Ammon's horn (tissue), 1 donor: ENCODE measurements around the gene TRAPPC3.

Experiments
- DNase-seq: peaks from one replicate; pipeline ENCODE4 v3.0.0-alpha.2; 2016; ENCODE audit warnings: low spot score

Gene TRAPPC3

DNA sequence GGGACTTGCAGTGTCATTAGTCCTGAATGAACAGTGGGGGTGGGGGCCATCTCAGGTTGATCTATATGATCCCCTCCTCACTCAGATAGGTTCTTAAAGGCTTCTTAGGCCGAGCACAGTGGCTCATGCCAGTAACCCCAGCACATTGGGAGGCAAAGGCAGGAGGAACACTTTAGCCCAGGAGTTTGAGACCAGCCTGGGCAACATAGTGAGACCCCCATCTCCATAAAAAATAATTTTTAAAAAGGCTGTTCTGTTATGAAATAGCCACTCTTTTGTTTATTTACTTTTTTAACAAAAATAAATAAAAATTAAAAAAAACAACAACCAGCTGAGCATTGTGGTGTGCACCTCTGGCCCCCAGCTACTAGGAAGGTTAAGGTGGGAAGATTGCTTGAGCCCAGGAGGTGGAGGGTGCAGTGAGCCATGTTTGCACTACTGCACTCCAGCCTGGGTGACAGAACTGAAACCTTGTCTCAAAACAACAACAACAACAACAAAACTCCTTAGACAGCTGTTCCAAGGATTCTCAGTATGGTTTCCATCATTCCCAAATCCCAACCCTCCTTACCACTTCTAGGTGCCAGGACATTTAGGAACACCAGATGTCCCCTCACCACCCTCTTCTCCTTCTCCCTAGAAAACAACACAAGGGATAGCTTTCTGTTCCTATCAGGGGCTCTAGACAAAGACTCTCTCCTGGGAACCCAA, 2.0 kb upstream of the TRAPPC3 start:
- DNase-seq: no peak

DNA sequence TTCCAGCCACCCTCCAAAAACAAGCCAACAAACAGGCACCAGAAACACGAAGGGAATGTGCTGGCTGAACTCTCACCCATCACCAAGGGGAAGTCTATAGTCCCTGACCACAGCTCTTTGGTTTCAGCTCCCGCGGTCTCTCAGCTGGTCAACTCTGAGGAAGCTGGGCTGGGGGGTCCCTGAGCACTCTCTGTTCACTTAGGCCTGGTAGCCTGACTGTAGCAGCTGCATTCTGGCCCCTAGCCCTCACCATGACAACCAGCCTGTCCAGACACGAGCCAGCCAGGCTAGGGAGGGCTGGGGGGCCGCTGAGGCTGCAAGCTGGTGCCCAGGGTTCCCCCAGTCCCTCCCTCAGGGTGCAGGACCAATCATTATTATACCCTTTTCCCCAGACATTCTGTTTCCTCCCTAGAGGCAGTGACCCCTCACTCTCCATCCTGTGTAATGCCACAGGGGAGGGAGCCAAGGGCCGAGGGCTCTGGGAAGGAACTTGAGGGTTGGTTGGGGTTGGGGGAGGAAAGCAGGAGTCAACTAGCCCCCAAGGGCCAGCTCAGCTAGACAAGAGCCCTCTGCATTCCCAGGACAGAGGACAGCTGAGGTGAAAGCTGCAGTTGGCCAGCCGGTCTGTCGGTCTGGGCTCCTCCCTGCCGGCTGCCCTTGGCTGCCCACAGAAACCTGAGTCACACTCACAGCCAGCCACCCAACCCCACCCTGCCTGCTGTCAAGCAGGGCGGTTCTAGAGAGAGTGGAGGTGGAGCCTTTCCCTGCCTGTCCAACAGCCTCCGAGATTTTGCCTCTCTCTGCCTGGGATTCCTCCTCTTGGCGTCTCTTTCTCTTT, 1.2 kb upstream of the TRAPPC3 start:
- DNase-seq: peak; percentile 90

DNA sequence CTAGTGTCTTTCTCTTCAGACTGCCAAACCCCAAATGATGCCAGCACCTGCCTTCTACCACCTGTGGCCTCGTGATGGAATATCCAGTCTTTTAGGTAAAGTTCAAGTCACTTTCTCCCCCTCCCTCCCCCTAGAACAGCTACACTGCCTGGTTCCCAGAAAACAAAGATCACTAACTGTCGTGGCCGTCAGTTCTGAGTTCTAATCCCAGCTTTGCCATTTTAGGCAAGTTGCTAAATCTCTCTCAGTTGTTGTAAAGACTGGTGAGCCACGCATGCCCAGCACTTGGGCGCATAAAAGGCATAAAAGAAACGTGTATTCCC, 648 bp upstream of the TRAPPC3 start:
- DNase-seq: no peak

DNA sequence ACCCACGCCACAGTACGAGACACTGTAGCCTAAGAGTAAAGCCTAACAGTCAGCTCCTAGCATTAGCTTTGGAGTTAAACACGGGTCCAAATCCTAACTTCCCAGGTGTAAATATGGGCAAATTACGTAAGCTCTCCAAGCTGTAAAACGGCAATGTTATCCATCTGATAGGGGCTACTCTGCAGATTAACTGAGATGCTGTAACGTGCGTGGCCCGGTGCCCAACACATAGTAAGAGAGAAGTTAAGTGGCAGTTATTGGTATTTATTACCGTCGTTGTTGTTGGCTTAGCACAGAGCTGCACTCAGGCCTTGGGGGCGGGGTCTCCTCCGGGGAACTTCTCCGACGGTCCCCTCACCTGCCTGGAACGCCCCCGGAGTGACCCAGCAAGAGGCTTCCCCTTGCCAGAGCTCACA, 457 bp downstream of the TRAPPC3 start:
- DNase-seq: no peak

DNA sequence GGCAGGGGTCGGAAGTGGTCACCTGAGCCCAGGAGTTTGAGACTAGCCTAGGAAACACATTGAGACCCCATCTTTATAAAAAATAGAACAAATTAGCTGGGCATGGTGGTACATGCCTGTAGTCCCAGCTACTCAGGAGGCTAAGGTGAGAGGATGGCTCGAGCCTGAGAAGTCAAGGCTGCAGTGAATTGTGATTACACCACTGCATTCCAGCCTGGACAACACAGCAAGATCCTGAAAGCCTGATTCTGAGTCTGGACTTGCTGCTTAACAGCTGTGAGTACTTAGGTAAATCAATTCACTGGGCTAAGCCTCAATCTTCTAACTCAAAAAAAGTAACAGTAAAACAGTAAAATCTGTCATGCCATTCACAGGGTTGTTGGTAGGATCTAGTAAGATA, 4.9 kb downstream of the TRAPPC3 start:
- DNase-seq: no peak

DNA sequence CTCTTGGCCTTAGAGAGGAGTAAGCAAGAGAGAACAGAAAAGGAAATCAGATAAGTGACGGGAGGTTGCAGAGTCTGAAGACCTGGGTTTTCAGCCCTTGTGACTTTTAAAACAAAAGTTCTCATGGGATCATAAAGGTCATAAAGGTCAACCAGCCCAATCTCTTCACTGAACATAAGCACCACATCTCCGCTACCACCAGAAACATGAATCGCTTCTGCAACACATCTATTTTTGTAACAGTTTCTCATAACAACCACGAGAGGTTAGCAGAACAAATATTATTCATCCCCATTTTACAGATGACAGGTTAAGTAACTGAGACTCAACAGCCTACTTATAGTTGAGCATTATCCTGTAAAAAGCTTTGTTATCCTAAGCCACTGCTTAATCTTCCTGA, 5.9 kb downstream of the TRAPPC3 start:
- no peak for DNase-seq

DNA sequence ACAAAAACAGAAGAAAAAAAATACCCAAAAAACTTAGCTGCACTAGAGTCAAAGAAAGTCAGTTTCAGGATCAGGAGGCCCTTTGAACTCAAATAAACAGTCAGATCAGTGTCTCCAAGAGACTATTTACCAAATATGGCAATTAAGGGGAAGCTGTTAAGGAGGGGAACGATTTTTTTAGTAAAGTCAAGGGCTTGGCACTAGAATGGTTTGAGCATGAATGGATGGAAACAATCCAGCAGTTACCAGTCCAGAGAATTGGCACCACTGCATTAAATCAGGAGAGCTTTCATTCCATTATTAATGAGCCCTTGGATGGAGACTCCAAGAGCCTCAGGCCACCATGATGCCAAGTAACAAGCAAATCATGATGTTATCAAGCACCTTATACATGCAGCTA, 7.2 kb downstream of the TRAPPC3 start:
- no peak for DNase-seq

DNA sequence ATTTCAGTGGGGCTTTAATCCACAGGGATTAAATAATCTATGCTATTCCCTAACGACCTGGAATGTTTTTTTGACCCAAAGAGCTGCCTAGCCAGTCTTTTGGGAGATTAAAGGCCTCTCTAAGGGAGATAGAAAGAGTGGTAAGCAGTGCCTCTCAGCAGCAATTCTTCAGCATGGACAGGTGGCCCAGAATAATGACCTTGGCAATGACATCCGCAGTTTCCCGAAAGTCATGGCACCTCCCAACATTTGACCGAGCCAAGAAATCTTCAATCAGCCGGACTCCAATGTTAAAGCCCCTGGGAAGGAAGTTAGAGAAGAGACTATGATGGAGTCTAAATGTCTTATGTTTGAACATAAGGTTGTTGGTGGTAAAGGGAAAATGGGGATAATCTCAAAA, 9.8 kb downstream of the TRAPPC3 start:
- no peak for DNase-seq

DNA sequence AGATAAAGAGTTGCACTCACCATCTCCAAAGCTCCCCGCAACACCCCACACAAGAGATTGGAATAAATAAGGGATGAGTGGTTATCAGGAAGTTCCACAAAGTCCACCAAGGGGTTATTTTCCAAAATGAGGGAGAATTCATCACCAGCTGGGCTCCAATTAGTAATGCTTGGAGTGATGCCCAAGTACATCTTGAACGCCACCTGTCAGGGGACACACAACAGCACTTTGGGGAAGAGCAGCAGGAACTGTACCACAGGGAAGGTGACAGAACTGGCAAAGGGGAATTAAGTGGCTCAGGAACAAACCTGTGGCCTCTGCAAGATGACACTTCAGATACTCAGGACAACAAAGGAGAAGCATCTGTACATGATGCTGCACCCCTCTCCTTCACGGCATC, 11.5 kb downstream of the TRAPPC3 start:
- no peak for DNase-seq

DNA sequence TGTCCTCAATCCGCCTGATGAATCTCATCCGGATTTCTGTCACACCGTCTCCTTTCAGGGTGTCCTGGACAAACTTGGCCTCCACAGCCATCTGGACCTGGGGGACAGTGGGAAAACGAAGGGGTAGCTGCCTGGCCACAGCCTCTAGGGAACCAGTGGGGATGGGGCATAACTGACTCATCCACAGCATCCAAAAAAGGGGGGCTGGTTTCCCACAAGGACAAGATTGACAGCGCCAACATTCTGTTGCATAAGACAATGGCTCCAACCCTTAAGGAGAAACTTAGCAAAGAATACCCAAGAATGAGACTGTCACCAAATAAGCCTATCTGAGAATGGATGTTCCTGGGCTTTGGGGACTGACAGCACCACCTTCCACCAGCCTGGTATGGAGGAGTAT, 12.1 kb downstream of the TRAPPC3 start:
- DNase-seq: no peak

DNA sequence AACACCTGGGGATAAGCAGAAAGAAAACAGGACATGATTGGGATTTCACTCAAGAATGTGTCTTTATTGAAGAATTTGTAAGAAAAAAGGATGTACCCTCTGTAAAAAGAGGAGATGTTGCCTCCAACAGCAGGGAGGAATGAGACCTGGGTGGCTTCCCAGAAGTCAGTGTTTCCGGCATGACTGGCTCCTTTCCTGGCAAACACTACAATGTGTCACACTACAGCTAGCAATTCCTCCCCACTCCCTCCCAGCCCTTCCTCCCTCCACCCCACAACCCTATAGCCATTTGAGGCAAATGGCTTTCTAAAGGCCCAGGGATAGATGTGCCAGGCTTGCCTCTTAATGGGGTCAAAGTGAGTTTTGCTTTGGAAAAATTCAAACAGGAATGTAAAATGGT, 12.8 kb downstream of the TRAPPC3 start:
- peak; percentile 57 for DNase-seq

DNA sequence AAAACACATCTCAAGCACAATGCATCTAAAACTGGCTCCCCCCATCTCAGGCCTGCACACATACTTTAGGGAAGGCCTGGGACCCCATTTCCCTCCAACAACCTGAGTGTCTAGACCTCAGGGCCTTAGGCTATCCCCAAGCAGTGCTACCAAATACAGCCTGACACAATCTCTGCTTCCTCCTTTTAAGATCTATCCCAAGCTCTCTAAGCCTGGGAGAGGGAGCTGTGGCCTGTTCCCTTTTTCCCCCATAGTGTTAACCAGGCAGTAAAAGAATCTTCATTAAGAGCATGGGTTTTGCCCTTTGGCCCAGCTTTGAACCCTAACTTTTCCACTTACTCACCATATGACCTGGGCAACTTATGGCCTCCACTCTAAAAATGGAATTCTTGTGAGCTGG, 13.5 kb downstream of the TRAPPC3 start:
- no peak for DNase-seq

DNA sequence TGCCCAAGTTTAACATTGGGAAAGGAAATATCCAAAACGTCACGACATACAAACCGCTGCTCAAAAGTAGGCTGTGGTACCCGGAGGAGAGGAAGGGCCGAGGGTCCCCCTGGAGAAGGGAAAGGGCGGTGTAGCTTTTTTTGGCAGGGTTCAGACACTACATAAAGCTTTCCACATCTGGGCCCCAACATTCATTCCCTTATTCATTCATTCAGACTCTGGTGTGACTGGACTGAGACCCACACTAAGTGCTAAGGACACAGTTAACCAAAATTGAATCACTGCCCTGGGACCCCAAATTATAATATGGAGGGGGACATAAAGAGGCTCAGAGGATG, 14.0 kb downstream of the TRAPPC3 start:
- no peak for DNase-seq

DNA sequence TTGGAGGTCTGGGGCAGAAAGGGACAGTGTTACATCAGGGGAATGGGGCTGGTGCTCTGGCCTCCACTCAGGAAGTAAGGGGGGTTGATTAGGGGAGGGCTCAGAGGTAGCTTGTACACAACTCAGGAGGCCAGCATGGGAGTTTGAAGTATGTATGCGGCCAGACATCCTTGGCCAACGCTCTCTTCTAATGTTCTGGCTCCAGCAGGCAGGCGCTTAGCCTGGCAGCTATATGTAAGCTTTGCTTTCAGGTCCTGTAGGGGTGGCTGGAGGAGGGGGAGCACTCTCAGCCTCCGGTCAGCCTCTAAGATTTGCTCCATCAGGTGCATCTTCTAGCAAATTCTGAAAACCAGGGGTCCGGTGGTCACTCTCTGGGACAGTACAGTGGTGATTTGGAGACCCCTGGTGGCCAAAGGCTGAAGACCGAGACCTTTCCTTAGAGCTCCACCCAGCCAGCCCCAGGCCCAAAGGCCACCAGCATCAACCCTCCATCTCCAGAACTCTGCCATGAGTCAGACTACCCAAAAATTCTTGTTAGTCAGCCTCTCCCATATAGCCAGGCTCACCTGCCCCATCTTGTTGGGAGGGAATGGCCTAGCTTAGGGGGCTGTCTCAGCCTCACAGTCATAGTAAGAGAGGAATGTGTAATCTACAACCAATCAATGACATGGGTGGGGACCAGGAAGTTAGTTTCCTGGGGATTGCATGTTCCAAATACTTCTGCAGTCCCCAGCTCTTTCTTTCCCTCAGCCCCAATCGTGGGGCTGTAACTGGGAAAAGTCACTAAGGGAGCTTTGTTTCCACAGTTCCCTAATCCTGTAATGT, 14.6 kb downstream of the TRAPPC3 start:
- DNase-seq: no peak

DNA sequence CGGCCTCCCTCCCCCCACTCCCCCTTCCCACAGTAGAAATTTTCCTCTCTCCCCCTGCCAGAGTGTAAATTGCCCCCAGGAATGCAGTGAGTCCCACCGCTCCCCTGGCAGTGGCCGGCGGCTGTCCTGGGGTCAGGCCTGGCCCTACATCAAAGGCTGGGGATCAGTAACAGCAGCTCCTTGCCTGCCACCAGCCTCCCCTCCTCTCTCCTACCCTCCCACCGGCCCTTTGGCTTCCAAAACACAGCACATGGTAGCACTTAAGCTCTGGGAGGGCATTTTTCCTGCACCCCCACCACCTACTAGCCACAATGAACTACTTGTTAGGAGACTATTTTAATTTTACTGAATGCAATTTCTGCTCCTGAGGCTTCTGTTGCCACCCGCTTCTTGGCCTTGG, 15.3 kb downstream of the TRAPPC3 start:
- no peak for DNase-seq

DNA sequence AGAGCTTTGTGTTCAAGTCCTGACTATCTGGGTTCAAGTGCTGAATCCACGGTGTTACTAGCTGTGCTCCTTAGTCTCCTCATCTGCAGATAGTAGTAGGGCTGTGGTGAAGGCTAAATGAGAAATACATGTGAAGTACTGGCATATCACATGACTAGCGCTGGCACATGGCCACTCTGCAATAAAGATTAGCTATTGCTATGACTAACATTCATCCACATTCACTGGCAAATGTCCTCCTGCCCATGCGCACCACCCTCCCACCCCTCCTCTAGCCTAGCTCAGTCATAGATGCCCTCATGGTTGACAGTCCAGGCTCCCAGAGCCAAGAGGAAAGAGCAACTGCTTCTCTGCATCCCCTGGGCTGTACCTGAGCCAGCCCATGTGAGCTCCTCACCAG, 15.8 kb downstream of the TRAPPC3 start:
- DNase-seq: peak; percentile 54

DNA sequence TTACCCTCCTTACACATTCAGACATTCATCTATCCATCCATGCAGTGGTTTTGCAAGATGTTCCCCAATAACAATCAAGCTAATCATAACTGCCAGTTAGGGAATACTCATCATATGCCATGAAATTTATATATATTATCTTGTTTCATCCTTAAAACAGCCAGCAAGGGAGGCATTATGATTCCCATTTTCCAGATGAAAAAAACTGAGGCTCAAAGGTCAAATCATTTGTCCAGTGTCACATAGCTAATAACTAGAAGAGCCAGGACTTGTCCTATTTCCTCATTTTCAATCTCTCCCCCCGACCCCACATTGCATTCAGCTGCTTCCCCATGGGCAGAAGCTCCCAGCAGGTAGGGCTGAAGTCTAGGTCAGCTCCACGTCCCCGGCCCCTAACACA, 17.3 kb downstream of the TRAPPC3 start:
- no peak for DNase-seq

DNA sequence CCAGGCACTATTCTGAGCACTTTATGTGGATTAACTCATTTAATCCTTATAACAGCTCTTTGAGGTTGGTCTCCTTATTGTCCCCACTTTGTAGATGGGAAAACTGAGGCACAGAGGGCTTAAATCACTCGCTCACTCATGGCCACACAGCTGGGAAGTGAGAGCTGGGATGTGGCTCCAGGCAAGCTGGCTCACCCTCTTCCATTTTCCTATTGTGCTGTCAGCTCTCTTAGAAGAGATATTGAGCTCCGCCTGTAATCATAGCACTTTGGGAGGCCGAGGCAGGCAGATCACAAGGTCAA, 20.4 kb downstream of the TRAPPC3 start:
- no peak for DNase-seq

DNA sequence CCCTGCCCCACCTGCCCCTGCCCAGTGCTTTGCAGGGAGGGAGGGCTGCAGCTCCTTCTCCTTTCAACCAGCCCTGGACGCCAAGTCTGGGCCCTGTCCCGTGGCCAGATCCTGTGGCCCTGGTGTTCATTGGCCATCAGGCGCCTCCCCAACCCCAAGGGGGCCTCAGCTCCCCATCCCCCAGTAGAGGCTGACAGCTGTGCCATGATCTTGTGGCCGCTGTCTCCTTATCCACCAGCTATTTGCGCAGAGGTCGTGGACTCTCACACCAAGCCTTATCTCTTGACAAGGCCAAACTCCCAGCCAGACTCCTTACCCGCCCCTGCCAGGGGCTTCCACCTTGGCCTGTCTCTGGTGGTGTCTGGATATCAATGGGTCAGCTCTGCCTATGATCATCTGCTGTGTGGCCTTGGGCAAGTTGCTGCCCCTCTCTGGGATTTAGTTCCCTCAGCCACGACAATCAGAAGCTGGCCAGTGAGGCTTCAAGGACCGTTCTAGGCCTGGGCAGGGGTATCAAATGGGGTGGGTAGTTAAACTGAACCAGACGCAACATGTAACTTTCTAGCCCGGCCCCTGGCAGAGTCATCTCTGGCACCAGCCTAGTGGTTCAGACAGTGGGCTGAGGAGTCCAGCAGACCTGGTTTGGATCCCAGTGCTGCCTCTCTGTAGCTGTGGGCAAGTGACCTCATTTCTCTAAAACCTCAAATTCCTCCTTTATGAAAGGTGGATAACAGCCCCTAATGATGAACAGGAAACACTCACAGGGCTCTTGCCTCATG, 21.0 kb downstream of the TRAPPC3 start:
- DNase-seq: no peak

DNA sequence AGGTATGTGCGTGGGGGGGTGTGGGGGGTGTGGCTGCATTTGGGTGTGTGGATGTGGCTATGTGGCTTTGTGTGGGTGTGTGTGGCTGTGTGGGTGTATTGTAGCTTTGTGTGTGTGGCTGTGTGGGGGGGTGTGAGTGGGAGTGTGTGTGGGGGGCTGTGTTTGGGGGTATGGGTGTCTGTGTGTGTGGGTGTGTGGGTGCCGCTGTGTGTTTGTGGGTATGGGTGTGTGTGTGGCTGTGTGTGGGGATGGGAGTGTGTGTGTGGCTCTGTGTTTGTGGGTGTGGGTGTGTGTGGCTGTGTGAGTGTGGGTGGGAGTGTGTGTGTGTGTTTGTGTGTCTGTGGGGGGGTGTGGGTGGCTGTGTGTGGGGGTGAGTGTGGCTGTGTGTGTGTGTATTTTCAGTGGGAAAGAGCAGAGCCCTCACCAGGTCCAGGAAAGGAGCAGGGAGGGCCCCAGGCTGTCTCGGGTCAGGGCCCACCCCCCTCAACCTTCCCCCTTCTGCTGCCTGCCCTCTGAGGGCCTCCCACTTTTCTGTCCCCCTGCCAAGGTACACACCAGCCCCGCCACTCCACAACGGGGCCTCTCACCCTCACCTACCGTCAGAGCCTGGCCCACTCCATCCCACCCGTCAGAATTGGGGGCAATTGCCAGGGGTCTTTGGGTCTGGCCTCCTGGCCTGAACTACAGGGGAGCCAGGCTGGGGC, 22.3 kb downstream of the TRAPPC3 start:
- no peak for DNase-seq

DNA sequence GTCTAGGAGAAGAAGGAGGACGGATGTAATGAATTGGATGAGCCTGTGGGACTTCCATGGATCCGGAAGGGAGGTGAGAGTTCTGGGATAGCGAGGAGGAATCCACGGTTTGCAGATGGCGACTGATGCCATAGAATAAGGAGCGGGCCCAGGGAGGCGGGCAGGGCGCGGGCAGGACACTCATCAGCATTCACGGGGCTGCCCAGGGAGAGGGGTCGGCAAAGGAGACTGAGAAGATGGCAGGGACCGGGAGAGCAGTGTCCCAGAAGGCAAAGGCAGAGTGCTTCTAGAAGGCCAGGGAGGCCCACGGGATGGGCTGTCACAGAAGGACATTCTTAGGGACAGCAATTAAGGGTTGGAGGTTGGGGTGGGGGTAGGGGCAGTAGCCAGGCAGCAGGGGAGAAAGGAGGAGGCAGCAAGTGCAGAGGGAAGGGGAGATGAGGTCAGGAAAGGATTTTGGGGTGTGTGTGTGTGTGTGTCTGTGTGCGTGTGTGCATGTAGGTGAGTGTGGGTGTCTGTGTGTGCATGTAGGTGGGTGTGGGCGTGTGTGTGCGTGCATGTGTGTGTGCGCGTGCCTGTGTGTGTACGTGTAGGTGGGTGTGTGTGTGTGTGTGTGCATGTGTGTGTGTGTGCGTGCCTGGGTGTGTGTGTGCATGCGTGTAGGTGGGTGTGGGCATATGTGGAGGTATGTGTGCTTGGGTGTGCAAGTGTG, 23.1 kb downstream of the TRAPPC3 start:
- DNase-seq: no peak
